EH (cell line): Measurements from ENCODE around the gene CALHM4.

Experiments
- DNase-seq: peaks from one replicate; pipeline ENCODE4 v3.0.0-alpha.2; 2015; ENCODE audit warnings: low read depth

The CALHM4 gene, protein sequence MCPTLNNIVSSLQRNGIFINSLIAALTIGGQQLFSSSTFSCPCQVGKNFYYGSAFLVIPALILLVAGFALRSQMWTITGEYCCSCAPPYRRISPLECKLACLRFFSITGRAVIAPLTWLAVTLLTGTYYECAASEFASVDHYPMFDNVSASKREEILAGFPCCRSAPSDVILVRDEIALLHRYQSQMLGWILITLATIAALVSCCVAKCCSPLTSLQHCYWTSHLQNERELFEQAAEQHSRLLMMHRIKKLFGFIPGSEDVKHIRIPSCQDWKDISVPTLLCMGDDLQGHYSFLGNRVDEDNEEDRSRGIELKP

DNA sequence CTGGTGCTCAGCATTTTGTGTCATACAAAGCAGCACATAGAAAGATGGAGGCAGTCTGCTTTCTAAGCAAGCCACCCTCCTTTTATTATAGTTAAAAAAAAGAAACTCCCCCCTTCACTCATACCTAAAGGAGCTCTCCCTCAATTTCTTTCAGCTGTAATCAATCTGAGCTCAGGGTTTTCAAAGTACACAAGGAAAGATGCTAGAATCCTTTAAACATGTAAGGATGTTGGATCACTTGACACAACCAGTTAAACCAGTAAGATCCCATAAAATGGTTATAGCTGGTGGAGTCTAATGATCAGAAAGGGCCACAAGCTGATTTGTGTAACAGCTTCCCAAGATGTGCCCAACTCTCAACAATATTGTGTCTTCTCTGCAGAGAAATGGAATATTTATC is at the start of gene CALHM4:
CALHM4 (plus strand) TSS at position 301 of the 400 bp plus-strand sequence; CDS start at position 344, 43 bp downstream.
- no peak for DNase-seq

DNA sequence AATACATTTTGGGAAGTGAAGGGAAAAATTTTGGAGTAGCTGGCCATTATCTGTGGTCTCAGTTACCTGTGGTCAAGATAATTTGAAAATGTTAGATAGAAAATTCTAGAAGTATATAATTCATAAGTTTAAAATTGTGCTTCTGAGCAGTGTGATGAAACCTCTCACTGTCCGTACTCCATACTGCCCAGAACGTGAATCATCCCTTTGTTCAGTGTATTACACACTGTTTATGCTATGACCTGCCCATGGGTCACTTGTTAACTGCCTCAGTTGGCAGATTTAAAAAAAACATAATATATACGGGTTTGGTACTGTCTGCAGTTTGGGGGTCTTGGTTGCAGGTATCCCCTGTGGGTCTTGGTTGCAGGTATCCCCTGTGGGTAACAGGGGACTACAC is 46.2 kb upstream of the CALHM4 start:
- DNase-seq = peak; percentile 21

DNA sequence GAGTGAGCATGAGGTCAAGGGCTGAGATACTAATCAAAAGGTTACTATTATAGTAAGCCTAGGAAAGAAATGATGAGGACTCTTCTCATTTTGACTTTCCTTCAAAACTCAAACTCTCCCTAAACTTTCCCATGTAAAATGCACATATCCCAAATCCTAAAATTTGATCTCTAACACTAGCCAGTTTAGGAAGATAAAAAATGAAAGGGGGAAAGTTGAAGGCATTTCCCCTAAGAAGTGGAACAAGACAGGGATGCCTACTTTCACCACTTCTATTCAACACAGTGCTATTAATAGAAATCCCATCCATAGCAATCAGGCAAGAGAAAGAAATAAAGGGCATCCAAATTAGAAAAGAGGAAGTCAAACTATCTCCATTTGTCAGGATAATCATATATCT is 45.0 kb upstream of the CALHM4 start:
- no peak for DNase-seq

DNA sequence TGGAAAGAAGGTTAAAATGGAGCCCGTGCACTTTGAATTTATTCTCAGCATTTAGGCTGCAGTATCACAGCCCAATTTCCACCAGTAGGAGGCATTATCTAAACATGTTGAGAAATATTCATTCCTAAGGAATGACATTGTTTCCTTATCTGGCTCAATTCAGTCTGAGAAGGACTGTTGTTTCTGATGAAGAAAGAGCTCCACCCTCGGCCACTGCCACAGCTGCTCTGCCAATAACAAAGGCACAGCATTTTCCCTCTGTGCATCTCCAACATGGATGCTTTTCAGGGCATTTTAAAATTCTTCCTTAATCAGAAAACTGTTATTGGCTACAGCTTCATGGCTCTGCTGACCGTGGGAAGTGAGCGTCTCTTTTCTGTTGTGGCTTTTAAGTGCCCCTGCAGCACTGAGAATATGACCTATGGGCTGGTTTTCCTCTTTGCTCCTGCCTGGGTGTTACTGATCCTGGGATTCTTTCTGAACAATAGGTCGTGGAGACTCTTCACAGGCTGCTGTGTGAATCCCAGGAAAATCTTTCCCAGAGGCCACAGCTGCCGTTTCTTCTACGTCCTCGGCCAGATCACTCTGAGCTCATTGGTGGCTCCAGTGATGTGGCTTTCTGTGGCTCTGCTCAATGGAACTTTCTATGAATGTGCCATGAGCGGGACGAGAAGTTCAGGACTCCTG is 42.0 kb upstream of the CALHM4 start, which contains the start of gene CALHM5:
CALHM5 (plus strand) TSS at position 216 of the 687 bp plus-strand sequence; CDS start at position 274, 58 bp downstream.
- peak; percentile 92 for DNase-seq

GRCh38 chr6:116512111-116512559 is 41.4 kb upstream of the CALHM4 start:
- DNase-seq = peak; percentile 43

DNA sequence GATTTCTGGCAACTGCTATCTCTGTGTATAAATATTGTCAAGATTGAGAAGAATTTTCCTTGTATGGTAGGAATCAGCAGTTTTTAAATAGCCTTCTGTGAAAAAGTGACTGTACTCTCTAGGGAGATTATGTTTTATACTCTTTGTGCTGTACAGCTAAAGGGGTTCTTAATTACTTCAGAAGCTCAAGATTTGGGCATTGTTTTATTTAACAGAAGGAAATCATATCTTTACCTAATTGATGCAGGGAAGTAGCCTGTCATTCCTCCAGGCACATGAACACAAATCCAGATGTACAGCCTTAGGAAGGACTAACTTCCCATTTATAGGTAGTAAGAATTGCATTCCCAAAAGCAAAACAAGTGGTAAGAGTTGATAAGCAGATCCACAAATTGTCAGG is 40.8 kb upstream of the CALHM4 start:
- no peak for DNase-seq

- DNase-seq = peak; percentile 23
Measured at GRCh38 chr6:116513224-116513875, 40.2 kb upstream of the CALHM4 start.

DNA sequence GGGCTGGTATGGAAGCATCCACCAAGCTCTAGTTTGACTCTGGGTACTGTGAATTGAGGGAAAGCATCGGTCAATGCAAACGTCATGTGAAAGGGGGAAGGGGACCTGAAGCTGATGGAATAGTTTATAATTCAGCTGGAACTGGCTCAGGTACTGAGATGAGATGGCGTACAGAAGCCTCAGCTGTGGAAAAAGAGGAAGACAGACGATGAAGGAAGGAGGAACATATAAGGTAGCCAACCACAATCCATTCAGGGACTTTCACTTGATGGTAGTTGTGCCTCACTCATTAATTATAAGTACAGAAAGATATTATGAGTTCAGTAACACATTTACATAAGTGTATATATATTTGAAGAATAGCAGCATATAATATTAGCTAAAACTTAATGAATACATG is 39.4 kb upstream of the CALHM4 start:
- DNase-seq = no peak

- no peak for DNase-seq
Measured at GRCh38 chr6:116515141-116515540, 38.4 kb upstream of the CALHM4 start.

DNA sequence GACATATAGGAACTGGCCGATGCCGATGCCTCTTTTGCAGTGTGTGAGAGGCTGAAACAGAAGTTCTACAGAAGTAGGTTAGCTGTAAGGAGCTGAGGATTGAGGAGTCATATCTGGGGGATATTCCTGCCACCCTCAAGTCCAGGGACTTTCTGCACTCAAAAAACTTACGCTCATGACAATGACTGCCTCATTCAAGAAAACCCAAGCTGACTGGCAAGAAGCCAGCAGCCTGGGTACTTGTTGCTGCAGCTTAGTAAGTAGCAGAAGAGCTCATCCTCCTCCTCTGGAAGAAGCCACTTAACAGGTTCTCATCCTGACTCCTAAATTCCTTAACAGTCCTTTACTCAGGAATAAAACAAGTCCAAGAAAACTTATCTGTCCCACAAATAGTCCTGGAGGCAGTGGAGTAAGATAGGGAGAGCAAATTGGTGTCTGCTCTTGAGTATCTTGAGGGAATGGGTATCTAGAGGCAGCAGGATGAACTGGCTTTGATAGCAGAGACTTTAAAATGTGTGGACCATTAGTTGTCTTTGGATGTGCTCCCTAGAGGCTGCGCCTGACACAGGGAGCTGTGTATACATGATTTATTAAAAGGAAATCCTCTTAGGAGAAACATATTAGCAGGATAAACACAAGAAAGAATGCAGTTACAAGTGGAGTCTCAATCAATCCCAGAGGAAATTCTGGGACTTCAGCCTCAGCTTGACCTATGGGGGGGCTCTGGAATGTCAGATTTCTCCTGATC is 34.8 kb upstream of the CALHM4 start:
- DNase-seq = peak; percentile 13

- DNase-seq = no peak
Measured at GRCh38 chr6:116522896-116523295, 30.7 kb upstream of the CALHM4 start.

DNA sequence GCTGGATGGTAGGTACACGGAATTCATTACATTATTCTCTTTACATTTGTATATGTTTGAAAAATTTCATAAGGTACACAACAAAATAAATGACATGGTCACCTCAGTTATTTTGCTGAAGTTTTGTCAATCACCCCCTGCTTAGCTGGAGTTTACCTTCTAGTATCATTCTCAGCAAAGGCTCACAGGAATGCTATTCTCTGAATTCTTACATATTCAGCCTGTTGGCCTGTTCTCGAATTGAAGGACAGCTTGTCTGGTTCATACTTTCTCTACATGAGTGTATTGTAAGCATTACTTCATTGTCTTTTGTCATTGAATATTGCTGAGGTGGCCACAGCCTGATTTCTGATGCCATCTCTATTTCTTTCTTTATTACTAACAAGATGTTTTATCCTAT is 29.3 kb upstream of the CALHM4 start:
- DNase-seq = no peak

- no peak for DNase-seq
Measured at GRCh38 chr6:116528133-116528532, 25.4 kb upstream of the CALHM4 start.

- DNase-seq = peak; percentile 53
Measured at GRCh38 chr6:116528780-116529179, 24.8 kb upstream of the CALHM4 start.

DNA sequence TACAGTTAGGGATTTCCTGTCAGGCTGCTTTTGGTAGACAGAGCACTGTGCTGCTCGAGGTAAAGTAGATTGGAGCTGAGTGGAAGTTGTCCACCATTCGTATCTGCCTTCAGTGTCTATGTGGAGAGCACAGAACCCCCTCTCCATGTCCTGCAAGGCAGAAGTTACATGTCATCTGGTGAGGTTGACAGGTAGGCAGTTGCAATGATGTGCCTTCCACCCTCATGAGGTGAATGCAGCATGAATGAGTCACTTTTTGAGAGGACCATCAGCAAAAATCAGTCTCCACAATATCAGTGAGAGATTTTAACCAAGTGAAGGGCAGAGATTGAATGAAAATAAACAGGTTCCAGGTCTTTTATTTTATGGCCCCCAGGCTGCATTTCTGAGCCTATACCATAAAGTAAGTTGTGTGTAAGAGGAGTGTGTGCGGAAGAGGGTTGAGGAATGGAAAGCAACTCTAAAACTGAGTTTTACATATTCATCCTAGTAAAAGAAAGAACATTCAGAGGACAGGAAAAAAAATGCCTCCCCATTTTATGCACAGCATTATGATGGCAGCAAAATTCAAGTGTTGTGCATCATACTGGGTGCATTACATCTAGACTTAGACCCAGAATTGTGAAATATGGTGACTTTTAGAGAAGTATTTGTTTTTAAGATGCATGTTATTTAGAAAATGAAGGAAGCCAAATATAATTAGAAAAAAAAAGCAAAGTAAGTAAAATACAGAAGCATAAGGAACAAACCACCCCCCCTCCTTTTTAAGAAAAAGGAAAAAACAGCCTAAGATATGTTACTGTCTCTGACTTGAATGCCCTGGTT is 23.9 kb upstream of the CALHM4 start:
- DNase-seq = no peak

GRCh38 chr6:116530436-116530835 is 23.1 kb upstream of the CALHM4 start:
- DNase-seq = peak; percentile 39

GRCh38 chr6:116531675-116532570 is 21.6 kb upstream of the CALHM4 start:
- peak; percentile 69 for DNase-seq

DNA sequence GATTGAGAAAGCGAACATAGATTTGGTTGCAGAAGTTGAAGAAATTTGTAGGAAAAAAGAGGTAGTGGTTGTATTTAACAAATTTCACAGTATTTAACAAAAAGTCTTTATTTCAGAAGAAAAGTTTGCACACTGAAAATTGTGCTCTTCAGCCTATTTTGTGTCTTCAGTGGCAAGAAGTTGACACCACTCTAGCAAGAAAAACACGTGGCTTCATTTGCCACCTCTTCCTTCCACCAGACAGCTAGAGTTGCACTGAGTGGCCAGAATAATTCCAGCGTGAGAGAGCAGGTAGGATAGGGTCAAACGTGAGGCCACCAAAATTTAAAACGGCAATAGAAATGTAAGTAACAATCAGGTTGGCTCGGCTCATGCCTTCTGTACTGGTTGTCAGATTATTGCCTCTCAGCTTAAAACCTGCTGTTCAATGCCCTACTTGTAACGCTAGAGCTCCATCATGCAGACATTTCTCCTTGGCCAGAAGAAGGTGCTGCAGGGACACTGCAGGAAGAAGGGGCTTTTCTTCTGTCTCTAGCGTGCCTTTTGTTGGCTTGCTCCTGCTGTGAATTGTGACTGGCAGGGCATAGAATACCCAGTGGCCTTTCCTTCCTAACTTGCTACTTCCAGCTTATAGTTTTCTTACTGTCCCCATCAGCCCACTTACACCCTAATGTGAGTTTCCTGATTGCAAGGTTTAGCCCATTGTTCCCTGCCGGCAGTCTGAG is 20.2 kb upstream of the CALHM4 start:
- DNase-seq = no peak

DNA sequence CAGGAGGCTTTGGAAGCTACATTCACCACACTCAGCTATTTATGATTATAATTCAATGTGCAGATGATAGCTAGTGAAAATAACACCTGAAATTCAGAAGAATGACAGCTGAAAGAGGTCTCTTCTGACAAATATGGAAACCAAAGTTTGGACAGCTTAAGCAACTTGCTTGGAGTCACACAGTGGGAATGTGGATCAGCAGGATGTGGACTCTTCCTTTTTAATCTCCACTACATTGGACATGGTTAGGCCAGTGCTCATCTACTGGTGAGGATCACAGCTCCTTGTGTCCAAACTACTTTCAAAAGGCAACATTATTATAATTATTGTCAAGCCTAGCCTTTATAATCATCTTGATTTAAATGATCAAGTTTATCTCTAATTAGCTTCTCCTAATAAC is 18.4 kb upstream of the CALHM4 start:
- DNase-seq = peak; percentile 45
